Tibial artery (tissue), 4 donors: Measurements from ENCODE around the gene C11orf91.

ENCODE experiments used
- DNase-seq, 2 donors: peaks; one replicate each; pipeline ENCODE4 v3.0.0-alpha.2; 2019
- H3K27ac ChIP-seq, 2 donors: fragments of 200-600 bp; sonication (generic) in 1 of 2; 1 replicate in 1 of 2; 2 replicates in 1 of 2; pipeline ENCODE4 v1.5.1; 2018 to 2019; ENCODE audit warnings: mild to moderate bottlenecking in 1 of 2
- H3K27me3 ChIP-seq, 2 donors: fragments of 200-600 bp; sonication (generic) in 1 of 2; one replicate each; pipeline versions ENCODE4 v1.5.1 to v1.6.0; 2016 to 2019
- H3K36me3 ChIP-seq, 3 donors: fragments of 200-600 bp; sonication (generic) in 2 of 3; one replicate each; pipeline ENCODE4 v1.5.1; 2016 to 2019; ENCODE audit warnings: mild to moderate bottlenecking in 2 of 3
- H3K4me1 ChIP-seq, 4 donors: fragments of 200-600 bp; sonication (generic) in 2 of 4; 1 replicate in 3 of 4; 2 replicates in 1 of 4; pipeline ENCODE4 v1.5.1; 2016 to 2019
- H3K4me3 ChIP-seq, 2 donors: fragments of 200-600 bp; sonication (generic) in 1 of 2; 1 replicate in 1 of 2; 2 replicates in 1 of 2; pipeline ENCODE4 v1.5.1; 2018 to 2019; ENCODE audit warnings: mild to moderate bottlenecking in 2 of 2
- H3K9me3 ChIP-seq, 3 donors: fragments of 200-600 bp; sonication (generic) in 1 of 3; one replicate each; pipeline ENCODE4 v1.5.1; 2016 to 2019
- intact Hi-C: fragments of 100-400 bp; cut with DNase I; formaldehyde crosslinking; loops from one replicate; pipeline ENCODE4 v1.15.0; 2023; ENCODE audit warnings: low total_unique reads
- TF ChIP-seq, protein P1 (sequence below), 2 experiments: fragments of 200-600 bp in 1 of 2; fragments of 450-650 bp in 1 of 2; IDR thresholded peaks; one replicate each; pipeline ENCODE4 v1.5.1; 2017 to 2019; ENCODE audit warnings: antibody characterized with exemption in 2 of 2, mild to moderate bottlenecking in 1 of 2, moderate library complexity in 1 of 2

Gene C11orf91

DNA sequence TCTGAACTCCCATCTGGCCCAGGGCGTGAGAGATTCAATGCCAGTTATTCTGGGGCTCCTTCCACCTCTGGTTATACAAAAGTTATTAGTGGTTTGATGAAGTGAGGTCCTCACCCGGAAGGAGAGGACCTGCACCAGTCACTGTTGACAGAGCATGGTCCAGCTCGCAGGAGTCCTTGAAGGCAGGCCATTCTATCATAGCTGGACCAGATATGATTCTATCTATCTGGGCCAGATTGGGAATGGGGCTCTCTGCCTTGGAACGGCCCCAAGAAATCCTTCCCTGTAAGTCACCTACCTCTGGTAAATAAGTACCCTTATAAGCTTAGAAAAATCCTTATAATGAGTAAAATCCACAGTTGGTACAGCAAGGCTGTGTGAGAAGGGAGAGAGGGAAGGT, 50.7 kb downstream of the C11orf91 start:
- no peak overlapping the region for H3K4me3 ChIP-seq
- DNase-seq: no peak
- no peaks in the 10 kb centered on the region for H3K36me3 ChIP-seq
- intact Hi-C loops: no loop called here
- peaks cover 0 to 16% (median 11%) of the 10 kb centered on the region in 4 donors for H3K4me1 ChIP-seq
- H3K27me3 ChIP-seq: no peaks in the 10 kb centered on the region
- no peaks in the 10 kb centered on the region for H3K9me3 ChIP-seq
- H3K27ac ChIP-seq: no peak overlapping the region
- TF ChIP-seq, protein P1, sequence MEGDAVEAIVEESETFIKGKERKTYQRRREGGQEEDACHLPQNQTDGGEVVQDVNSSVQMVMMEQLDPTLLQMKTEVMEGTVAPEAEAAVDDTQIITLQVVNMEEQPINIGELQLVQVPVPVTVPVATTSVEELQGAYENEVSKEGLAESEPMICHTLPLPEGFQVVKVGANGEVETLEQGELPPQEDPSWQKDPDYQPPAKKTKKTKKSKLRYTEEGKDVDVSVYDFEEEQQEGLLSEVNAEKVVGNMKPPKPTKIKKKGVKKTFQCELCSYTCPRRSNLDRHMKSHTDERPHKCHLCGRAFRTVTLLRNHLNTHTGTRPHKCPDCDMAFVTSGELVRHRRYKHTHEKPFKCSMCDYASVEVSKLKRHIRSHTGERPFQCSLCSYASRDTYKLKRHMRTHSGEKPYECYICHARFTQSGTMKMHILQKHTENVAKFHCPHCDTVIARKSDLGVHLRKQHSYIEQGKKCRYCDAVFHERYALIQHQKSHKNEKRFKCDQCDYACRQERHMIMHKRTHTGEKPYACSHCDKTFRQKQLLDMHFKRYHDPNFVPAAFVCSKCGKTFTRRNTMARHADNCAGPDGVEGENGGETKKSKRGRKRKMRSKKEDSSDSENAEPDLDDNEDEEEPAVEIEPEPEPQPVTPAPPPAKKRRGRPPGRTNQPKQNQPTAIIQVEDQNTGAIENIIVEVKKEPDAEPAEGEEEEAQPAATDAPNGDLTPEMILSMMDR (IDR thresholded peaks at IDR 0.05): no peak
